Caco-2 (cell line): Measurements from ENCODE around the gene PAQR7. TPM values are rescaled to one million over a fixed set of nuclear protein-coding genes. Genes with fewer than 3 reads are reported as not detected.

Experiments
- BruUV-seq: library from RNA; stranded (reverse); fragments of 400-500 nt; replicated peaks from 2 replicates; lab custom pipeline; 2021; lab: Mats Ljungman, UMichigan
- CTCF ChIA-PET: fragments of 300-600 bp; sonication (Branson Sonifier 250); formaldehyde crosslinking; loops from one replicate; lab custom pipeline; 2022; ENCODE audit warnings: antibody characterized with exemption; lab: Charles Lee
- POLR2A ChIA-PET: fragments of 300-600 bp; sonication (Branson Sonifier 250); formaldehyde crosslinking; loops from one replicate; lab custom pipeline; 2022; ENCODE audit warnings: antibody characterized with exemption; lab: Charles Lee
- DNase-seq, 2 experiments: peaks; one replicate each; pipeline versions ENCODE4 v3.0.0 to v3.0.0-alpha.2; 2020 to 2022
- H3K27me3 ChIP-seq: replicated peaks from 2 replicates; pipeline ENCODE4 v1.6.0; 2011; ENCODE audit warnings: low read length; ENCODE audit not compliant: control insufficient read depth, insufficient read depth
- H3K36me3 ChIP-seq: 2 replicates; pipeline ENCODE4 v1.5.1; 2011; ENCODE audit warnings: low read length; ENCODE audit not compliant: control insufficient read depth, insufficient read depth
- H3K4me1 ChIP-seq: fragments of 250-450 bp; sonication (Bioruptor Pico); 2 replicates; pipeline ENCODE4 v1.5.1; 2020; ENCODE audit warnings: mild to moderate bottlenecking
- H3K4me3 ChIP-seq: 2 replicates; pipeline ENCODE4 v1.5.1; 2011; ENCODE audit warnings: low read depth, mild to moderate bottlenecking, control low read depth, low read length
- H3K9me3 ChIP-seq: fragments of 250-450 bp; sonication (Bioruptor Pico); 2 replicates; pipeline ENCODE4 v1.5.1; 2020; ENCODE audit warnings: mild to moderate bottlenecking, moderate library complexity
- H3K27ac Mint-ChIP-seq: one replicate; pipeline ENCODE4 v1.8.0; 2022; ENCODE audit warnings: mixed read lengths; ENCODE audit not compliant: unreplicated experiment
- H3K27me3 Mint-ChIP-seq: one replicate; pipeline ENCODE4 v1.8.0; 2022; ENCODE audit warnings: mixed read lengths; ENCODE audit not compliant: insufficient read depth, unreplicated experiment
- H3K36me3 Mint-ChIP-seq: one replicate; pipeline ENCODE4 v1.8.0; 2022; ENCODE audit warnings: mild to moderate bottlenecking, mixed read lengths; ENCODE audit not compliant: insufficient read depth, unreplicated experiment
- H3K4me1 Mint-ChIP-seq: one replicate; pipeline ENCODE4 v1.8.0; 2022; ENCODE audit warnings: low read depth, mixed read lengths; ENCODE audit not compliant: unreplicated experiment
- H3K4me3 Mint-ChIP-seq: one replicate; pipeline ENCODE4 v1.8.0; 2022; ENCODE audit warnings: mild to moderate bottlenecking, moderate library complexity, mixed read lengths; ENCODE audit not compliant: unreplicated experiment
- H3K9me3 Mint-ChIP-seq: one replicate; pipeline ENCODE4 v1.8.0; 2022; ENCODE audit warnings: mixed read lengths; ENCODE audit not compliant: unreplicated experiment
- CTCF ChIP-seq, 2 experiments: fragments of 200-600 bp in 1 of 2; IDR thresholded peaks; 1 replicate in 1 of 2; 2 replicates in 1 of 2; pipeline versions ENCODE4 v1.5.1 to v1.8.0; 2011 to 2022; ENCODE audit warnings: antibody characterized with exemption in 1 of 2, control low read depth in 1 of 2, inconsistent platforms in 1 of 2, low read depth in 1 of 2, low read length in 1 of 2, mild to moderate bottlenecking in 1 of 2, moderate library complexity in 1 of 2; ENCODE audit not compliant: insufficient read depth in 1 of 2, severe bottlenecking in 1 of 2, unreplicated experiment in 1 of 2
- intact Hi-C: fragments of 100-400 bp; cut with micrococcal nuclease; formaldehyde crosslinking; loops from one replicate; pipeline ENCODE4 v1.10.0; 2022; ENCODE audit not compliant: unreplicated experiment
- total RNA-seq: library from RNA; stranded (reverse); gene quantifications from 2 replicates; pipeline ENCODE4 v1.2.3, GENCODE V29; 2022

Gene PAQR7
- total RNA-seq, 1 experiment from 2014 or later: 22.3 TPM

DNA sequence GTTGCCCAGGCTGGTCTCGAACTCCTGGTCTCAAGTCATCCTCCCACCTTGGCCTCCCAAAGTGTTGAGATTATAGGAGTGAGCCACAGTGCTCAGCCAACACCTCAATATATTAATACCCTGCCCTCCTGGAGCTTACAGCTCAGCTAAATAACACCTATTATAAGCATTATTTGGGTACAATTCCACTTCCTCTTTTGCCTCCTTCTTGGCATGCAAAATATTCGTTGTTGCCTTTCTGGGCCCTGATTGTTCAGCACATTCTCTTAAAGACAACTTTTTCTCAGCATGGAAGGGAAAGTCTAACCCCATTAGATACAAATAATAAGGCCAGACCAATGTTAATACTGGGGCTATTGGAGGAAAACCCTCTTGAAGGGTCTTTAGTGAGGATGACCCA is 2.8 kb downstream of the PAQR7 start:
- Mint-ChIP-seq H3K4me3 (no peak overlapping the region), H3K27ac (no peak overlapping the region), H3K9me3 (no peaks in the 10 kb centered on the region), H3K27me3 (no peaks in the 10 kb centered on the region), H3K4me1 (peaks cover 8% of the 10 kb centered on the region), H3K36me3 (peaks cover 8% of the 10 kb centered on the region)
- H3K9me3 ChIP-seq: no peaks in the 10 kb centered on the region
- no peak for DNase-seq
- no peak overlapping the region for H3K4me3 ChIP-seq
- H3K27me3 ChIP-seq: no peaks in the 10 kb centered on the region
- H3K36me3 ChIP-seq: no peaks in the 10 kb centered on the region
- ChIA-PET POLR2A (no interaction called here), CTCF (no interaction called here)
- BruUV-seq: no TSS peak
- peaks cover 21% of the 10 kb centered on the region for H3K4me1 ChIP-seq
- intact Hi-C loops: no loop called here
- TF ChIP-seq CTCF (IDR thresholded peaks at IDR 0.05; ENCODE audit: insufficient read depth in 1 of 2, low read depth in 1 of 2, low read length in 1 of 2, severe bottlenecking in 1 of 2, unreplicated experiment in 1 of 2): no peak

DNA sequence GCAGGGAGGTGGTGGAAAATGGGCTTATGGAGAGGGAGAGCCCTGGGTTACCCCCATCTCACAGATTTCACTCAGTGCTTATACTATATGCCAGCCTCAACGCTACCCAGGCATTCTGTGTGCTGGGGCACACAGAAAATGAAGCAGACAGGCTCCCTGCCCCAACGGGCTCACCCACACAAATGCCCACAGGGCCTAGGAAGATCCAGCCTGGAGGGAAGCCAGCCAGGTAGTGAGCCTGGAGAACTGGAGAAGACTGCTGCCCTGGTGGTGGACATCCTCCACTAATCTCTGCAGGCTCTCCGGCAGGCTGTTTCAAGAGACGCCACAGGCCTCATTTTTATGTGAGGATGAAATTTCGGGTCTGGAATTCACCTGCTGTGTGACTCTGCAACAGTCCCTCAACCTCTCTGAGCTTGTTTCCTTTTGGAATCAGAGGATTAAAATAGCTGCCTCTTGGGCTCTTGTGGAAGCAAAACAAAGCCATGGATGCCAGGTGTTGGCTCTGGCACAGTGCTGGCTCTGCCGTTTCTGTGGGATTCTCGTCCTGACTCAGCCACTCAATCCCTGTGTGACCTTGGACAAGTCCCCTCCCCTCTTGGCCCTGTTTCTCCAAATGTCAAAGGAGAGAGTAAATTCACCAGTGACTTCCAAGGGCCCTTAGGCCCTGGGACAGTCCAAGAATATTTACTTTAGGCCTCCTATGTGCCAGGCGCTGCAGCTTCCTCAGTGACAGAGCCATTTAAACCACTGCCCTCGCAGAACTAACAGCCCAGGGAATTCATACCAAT is 3.6 kb downstream of the PAQR7 start:
- H3K36me3 ChIP-seq: no peaks in the 10 kb centered on the region
- ChIA-PET POLR2A (no interaction called here), CTCF (no interaction called here)
- no peaks in the 10 kb centered on the region for H3K27me3 ChIP-seq
- peaks cover 7% of the 10 kb centered on the region for H3K4me1 Mint-ChIP-seq
- intact Hi-C loops: no loop called here
- no peak overlapping the region for H3K4me3 Mint-ChIP-seq
- no peak for DNase-seq
- no peaks in the 10 kb centered on the region for H3K27me3 Mint-ChIP-seq
- no peak for TF ChIP-seq CTCF (IDR thresholded peaks at IDR 0.05; ENCODE audit: insufficient read depth in 1 of 2, low read depth in 1 of 2, low read length in 1 of 2, severe bottlenecking in 1 of 2, unreplicated experiment in 1 of 2)
- no peak overlapping the region for H3K27ac Mint-ChIP-seq
- no peaks in the 10 kb centered on the region for H3K9me3 Mint-ChIP-seq
- BruUV-seq: no TSS peak
- peaks cover 28% of the 10 kb centered on the region for H3K4me1 ChIP-seq
- no peaks in the 10 kb centered on the region for H3K9me3 ChIP-seq
- peaks cover 15% of the 10 kb centered on the region for H3K36me3 Mint-ChIP-seq
- no peak overlapping the region for H3K4me3 ChIP-seq

- Histone ChIP-seq H3K27me3 (no peaks in the 10 kb centered on the region), H3K9me3 (no peaks in the 10 kb centered on the region), H3K36me3 (no peaks in the 10 kb centered on the region), H3K4me1 (peaks cover 21% of the 10 kb centered on the region), H3K4me3 (no peak overlapping the region)
- CTCF ChIA-PET: no interaction called here
- intact Hi-C loops: no loop called here
- no TSS peak for BruUV-seq
- H3K4me1 Mint-ChIP-seq: peaks cover 4% of the 10 kb centered on the region
- no peaks in the 10 kb centered on the region for H3K9me3 Mint-ChIP-seq
- H3K4me3 Mint-ChIP-seq: no peak overlapping the region
- no peak overlapping the region for H3K27ac Mint-ChIP-seq
- no peak for TF ChIP-seq CTCF (IDR thresholded peaks at IDR 0.05; ENCODE audit: insufficient read depth in 1 of 2, low read depth in 1 of 2, low read length in 1 of 2, severe bottlenecking in 1 of 2, unreplicated experiment in 1 of 2)
- no peaks in the 10 kb centered on the region for H3K27me3 Mint-ChIP-seq
- DNase-seq: no peak
- peaks cover 19% of the 10 kb centered on the region for H3K36me3 Mint-ChIP-seq
- POLR2A ChIA-PET: no interaction called here
Measured at GRCh38 chr1:25871086-25871703, 4.3 kb downstream of the PAQR7 start.
